ENCODE results near the gene MAP1A. TPM values are rescaled to one million over a fixed set of nuclear protein-coding genes. Genes with fewer than 3 reads are reported as not detected.

MAP1A gene
- total and polyA plus RNA-seq, 2 experiments from 2014 or later = 0.81 to 2.0 TPM

DNA sequence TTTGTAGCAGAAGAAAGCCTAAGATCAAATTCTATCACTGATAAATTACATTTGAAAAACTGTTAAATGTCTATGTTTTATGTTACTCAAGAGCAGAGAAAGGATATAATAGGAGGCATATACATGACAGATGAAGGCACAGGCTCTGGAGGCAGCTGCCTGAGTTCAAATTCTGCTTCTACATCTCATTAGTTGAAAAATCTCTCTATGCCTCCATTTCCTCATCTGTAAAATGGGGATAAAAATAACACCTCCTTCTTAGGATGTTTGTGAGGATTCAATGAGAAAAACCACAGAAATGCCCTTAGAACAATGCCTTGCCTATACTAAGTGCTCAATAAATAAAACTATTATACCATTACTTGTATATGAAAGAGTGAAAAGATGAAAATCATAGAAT, 45.4 kb upstream of the MAP1A start:
- Histone ChIP-seq H3K4me1 (ENCODE audit: insufficient read depth) (no peaks in the 10 kb centered on the region), H3K9me2 (ENCODE audit: insufficient read depth) (no peaks in the 10 kb centered on the region), H4K20me1 (replicated peaks; ENCODE audit: insufficient read depth) (peaks cover 13% of the 10 kb centered on the region; the same call in 1 of the 2 replicates), H3K27me3 (ENCODE audit: insufficient read depth) (no peaks in the 10 kb centered on the region), H2AFZ (no peak overlapping the region), H3K4me2 (no peak overlapping the region), H3K4me3 (no peak overlapping the region), H3K36me3 (ENCODE audit: insufficient read depth) (peaks cover 77% of the 10 kb centered on the region), H3K79me2 (replicated peaks; ENCODE audit: insufficient read depth) (no peaks in the 10 kb centered on the region), H3K27ac (ENCODE audit: low read depth) (no peak overlapping the region), H3F3A (replicated peaks; ENCODE audit: low read depth) (no peaks in the 10 kb centered on the region)
- Mint-ChIP-seq H3K4me3 (no peak overlapping the region), H3K27ac (no peak overlapping the region), H3K4me1 (no peaks in the 10 kb centered on the region), H3K9me3 (no peaks in the 10 kb centered on the region), H3K27me3 (ENCODE audit: insufficient read depth, low read depth, poor library complexity) (no peaks in the 10 kb centered on the region), H3K36me3 (ENCODE audit: low read depth) (peaks cover 94% of the 10 kb centered on the region)
- ATAC-seq (no peak), DNase-seq (ENCODE audit: low spot score) (no peak)
- TF ChIP-seq, protein P1, sequence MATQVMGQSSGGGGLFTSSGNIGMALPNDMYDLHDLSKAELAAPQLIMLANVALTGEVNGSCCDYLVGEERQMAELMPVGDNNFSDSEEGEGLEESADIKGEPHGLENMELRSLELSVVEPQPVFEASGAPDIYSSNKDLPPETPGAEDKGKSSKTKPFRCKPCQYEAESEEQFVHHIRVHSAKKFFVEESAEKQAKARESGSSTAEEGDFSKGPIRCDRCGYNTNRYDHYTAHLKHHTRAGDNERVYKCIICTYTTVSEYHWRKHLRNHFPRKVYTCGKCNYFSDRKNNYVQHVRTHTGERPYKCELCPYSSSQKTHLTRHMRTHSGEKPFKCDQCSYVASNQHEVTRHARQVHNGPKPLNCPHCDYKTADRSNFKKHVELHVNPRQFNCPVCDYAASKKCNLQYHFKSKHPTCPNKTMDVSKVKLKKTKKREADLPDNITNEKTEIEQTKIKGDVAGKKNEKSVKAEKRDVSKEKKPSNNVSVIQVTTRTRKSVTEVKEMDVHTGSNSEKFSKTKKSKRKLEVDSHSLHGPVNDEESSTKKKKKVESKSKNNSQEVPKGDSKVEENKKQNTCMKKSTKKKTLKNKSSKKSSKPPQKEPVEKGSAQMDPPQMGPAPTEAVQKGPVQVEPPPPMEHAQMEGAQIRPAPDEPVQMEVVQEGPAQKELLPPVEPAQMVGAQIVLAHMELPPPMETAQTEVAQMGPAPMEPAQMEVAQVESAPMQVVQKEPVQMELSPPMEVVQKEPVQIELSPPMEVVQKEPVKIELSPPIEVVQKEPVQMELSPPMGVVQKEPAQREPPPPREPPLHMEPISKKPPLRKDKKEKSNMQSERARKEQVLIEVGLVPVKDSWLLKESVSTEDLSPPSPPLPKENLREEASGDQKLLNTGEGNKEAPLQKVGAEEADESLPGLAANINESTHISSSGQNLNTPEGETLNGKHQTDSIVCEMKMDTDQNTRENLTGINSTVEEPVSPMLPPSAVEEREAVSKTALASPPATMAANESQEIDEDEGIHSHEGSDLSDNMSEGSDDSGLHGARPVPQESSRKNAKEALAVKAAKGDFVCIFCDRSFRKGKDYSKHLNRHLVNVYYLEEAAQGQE (IDR thresholded peaks at IDR 0.05; ENCODE audit: unreplicated experiment) = no peak
- TF ChIP-seq, protein P2, sequence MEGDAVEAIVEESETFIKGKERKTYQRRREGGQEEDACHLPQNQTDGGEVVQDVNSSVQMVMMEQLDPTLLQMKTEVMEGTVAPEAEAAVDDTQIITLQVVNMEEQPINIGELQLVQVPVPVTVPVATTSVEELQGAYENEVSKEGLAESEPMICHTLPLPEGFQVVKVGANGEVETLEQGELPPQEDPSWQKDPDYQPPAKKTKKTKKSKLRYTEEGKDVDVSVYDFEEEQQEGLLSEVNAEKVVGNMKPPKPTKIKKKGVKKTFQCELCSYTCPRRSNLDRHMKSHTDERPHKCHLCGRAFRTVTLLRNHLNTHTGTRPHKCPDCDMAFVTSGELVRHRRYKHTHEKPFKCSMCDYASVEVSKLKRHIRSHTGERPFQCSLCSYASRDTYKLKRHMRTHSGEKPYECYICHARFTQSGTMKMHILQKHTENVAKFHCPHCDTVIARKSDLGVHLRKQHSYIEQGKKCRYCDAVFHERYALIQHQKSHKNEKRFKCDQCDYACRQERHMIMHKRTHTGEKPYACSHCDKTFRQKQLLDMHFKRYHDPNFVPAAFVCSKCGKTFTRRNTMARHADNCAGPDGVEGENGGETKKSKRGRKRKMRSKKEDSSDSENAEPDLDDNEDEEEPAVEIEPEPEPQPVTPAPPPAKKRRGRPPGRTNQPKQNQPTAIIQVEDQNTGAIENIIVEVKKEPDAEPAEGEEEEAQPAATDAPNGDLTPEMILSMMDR (conservative IDR thresholded peaks at IDR 0.05; ENCODE audit: low read depth in 2 of 2) = no peak
- no peak for TF ChIP-seq EZH2phosphoT487 (IDR thresholded peaks at IDR 0.05; ENCODE audit: unreplicated experiment)
- TF ChIP-seq NANOG (IDR thresholded peaks at IDR 0.05; ENCODE audit: borderline replicate concordance) = no peak
- TF ChIP-seq STAT1 (IDR thresholded peaks at IDR 0.05; ENCODE audit: unreplicated experiment) = no peak
- no peak for TF ChIP-seq ZNF462 (CRISPR knock-in tag; IDR thresholded peaks at IDR 0.05)
- no peak for TF ChIP-seq ZNF331 (CRISPR knock-in tag; IDR thresholded peaks at IDR 0.05; ENCODE audit: low read depth)
- no peak for TF ChIP-seq JUNB (IDR thresholded peaks at IDR 0.05; ENCODE audit: unreplicated experiment)
- TF ChIP-seq ETS1 (IDR thresholded peaks at IDR 0.05) = no peak
- no peak for TF ChIP-seq POLR2AphosphoS5 (IDR thresholded peaks at IDR 0.05; ENCODE audit: low read depth)
- TF ChIP-seq CREB1 (CRISPR knock-in tag; IDR thresholded peaks at IDR 0.05; ENCODE audit: low read depth) = no peak
- TF ChIP-seq ZNF114 (CRISPR knock-in tag; IDR thresholded peaks at IDR 0.05) = no peak
- no peak for TF ChIP-seq EZH2 (IDR thresholded peaks at IDR 0.05; ENCODE audit: low read depth, unreplicated experiment)
